ENCODE data around the gene SPINT1. TPM values are rescaled to one million over a fixed set of nuclear protein-coding genes. Genes with fewer than 3 reads are reported as not detected.

Gene SPINT1
- total RNA-seq (2014; rRNA removed; shearing (Covaris generic)), result 0.22 and 1.3 TPM in 2 replicates

GRCh38 chr15:40843885-40844695, at the start of gene SPINT1:
TSS of gene SPINT1 (plus strand) at chr15:40844048. CDS start at chr15:40844555, 507 bp downstream.
- DNase-seq (ENCODE audit: low spot score), result no peak

GRCh38 chr15:40796041-40796440, 47.8 kb upstream of the SPINT1 start:
- DNase-seq (ENCODE audit: low spot score), result no peak

GRCh38 chr15:40796512-40796911, 47.3 kb upstream of the SPINT1 start:
- DNase-seq (ENCODE audit: low spot score), result no peak

GRCh38 chr15:40799523-40799922, 44.3 kb upstream of the SPINT1 start:
- DNase-seq (ENCODE audit: low spot score), result no peak

GRCh38 chr15:40803076-40803475, 40.8 kb upstream of the SPINT1 start:
- no peak for DNase-seq (ENCODE audit: low spot score)

GRCh38 chr15:40803688-40804087, 40.2 kb upstream of the SPINT1 start:
- DNase-seq (ENCODE audit: low spot score), result no peak

- no peak for DNase-seq (ENCODE audit: low spot score)
Observed at GRCh38 chr15:40806672-40807027, 37.2 kb upstream of the SPINT1 start.

- DNase-seq (ENCODE audit: low spot score), result peak; percentile 94
Observed at GRCh38 chr15:40807028-40807887, 36.6 kb upstream of the SPINT1 start, which contains the start of the genes DNAJC17 and ZFYVE19. TSS of gene DNAJC17 (minus strand) at chr15:40807473. CDS start at chr15:40807446, 27 bp downstream. TSS of gene ZFYVE19 (plus strand) at chr15:40807089. CDS start at chr15:40807590, 501 bp downstream.

GRCh38 chr15:40807888-40808461, 35.9 kb upstream of the SPINT1 start:
- DNase-seq (ENCODE audit: low spot score), result no peak

- DNase-seq (ENCODE audit: low spot score), result no peak
Observed at GRCh38 chr15:40808861-40809450, 34.9 kb upstream of the SPINT1 start.

GRCh38 chr15:40812721-40813425, 31.0 kb upstream of the SPINT1 start:
- DNase-seq (ENCODE audit: low spot score), result no peak

- DNase-seq (ENCODE audit: low spot score), result no peak
Observed at GRCh38 chr15:40815042-40815698, 28.7 kb upstream of the SPINT1 start.

- no peak for DNase-seq (ENCODE audit: low spot score)
Observed at GRCh38 chr15:40819048-40819447, 24.8 kb upstream of the SPINT1 start.

- no peak for DNase-seq (ENCODE audit: low spot score)
Observed at GRCh38 chr15:40821195-40821594, 22.7 kb upstream of the SPINT1 start.

GRCh38 chr15:40823572-40824343, 20.1 kb upstream of the SPINT1 start:
- DNase-seq (ENCODE audit: low spot score), result no peak

- DNase-seq (ENCODE audit: low spot score), result peak; percentile 78
Observed at GRCh38 chr15:40825661-40826422, 18.0 kb upstream of the SPINT1 start.

- no peak for DNase-seq (ENCODE audit: low spot score)
Observed at GRCh38 chr15:40826423-40827075, 17.3 kb upstream of the SPINT1 start.

GRCh38 chr15:40828447-40829036, 15.3 kb upstream of the SPINT1 start, which contains the start of gene PPP1R14D:
TSS of gene PPP1R14D (minus strand) at chr15:40828708. CDS start at chr15:40828641, 67 bp downstream.
- DNase-seq (ENCODE audit: low spot score), result no peak
